Ishikawa (cell line): ENCODE results near the gene HOXB8.

Source experiments
- CEBPB ChIP-seq: IDR thresholded peaks from 2 replicates; pipeline ENCODE4 v1.6.1; 2012
- CREB1 ChIP-seq: IDR thresholded peaks from 2 replicates; pipeline ENCODE4 v1.6.1; 2012; ENCODE audit warnings: low read depth
- EGR1 ChIP-seq: IDR thresholded peaks from 2 replicates; pipeline ENCODE4 v1.6.1; 2012
- EP300 ChIP-seq: IDR thresholded peaks from 2 replicates; pipeline ENCODE4 v1.6.1; 2012; ENCODE audit warnings: borderline replicate concordance
- FOXM1 ChIP-seq: IDR thresholded peaks from 2 replicates; pipeline ENCODE4 v1.6.1; 2012; ENCODE audit warnings: low read depth, borderline replicate concordance
- NFIC ChIP-seq: IDR thresholded peaks from 2 replicates; pipeline ENCODE4 v1.6.1; 2012
- RAD21 ChIP-seq: IDR thresholded peaks from 2 replicates; pipeline ENCODE4 v1.6.1; 2012; ENCODE audit warnings: low read depth
- TAF1 ChIP-seq: IDR thresholded peaks from 2 replicates; pipeline ENCODE4 v1.6.1; 2012; ENCODE audit warnings: low read depth, mild to moderate bottlenecking
- TCF12 ChIP-seq: IDR thresholded peaks from 2 replicates; pipeline ENCODE4 v1.6.1; 2012; ENCODE audit warnings: low read depth
- TEAD4 ChIP-seq: IDR thresholded peaks from 2 replicates; pipeline ENCODE4 v1.6.1; 2012
- YY1 ChIP-seq: IDR thresholded peaks from 2 replicates; pipeline ENCODE4 v1.6.1; 2012; ENCODE audit warnings: low read depth
- ZBTB7A ChIP-seq: IDR thresholded peaks from 2 replicates; pipeline ENCODE4 v1.6.1; 2012; ENCODE audit warnings: low read depth
- TF ChIP-seq, protein P1 (sequence below): IDR thresholded peaks from 2 replicates; pipeline ENCODE4 v1.6.1; 2012
- TF ChIP-seq, protein P2 (sequence below): IDR thresholded peaks from 2 replicates; pipeline ENCODE4 v1.6.1; 2012
- TF ChIP-seq, protein P3 (sequence below): IDR thresholded peaks from 2 replicates; pipeline ENCODE4 v1.6.1; 2012; ENCODE audit warnings: low read depth, mild to moderate bottlenecking

HOXB8 gene

DNA sequence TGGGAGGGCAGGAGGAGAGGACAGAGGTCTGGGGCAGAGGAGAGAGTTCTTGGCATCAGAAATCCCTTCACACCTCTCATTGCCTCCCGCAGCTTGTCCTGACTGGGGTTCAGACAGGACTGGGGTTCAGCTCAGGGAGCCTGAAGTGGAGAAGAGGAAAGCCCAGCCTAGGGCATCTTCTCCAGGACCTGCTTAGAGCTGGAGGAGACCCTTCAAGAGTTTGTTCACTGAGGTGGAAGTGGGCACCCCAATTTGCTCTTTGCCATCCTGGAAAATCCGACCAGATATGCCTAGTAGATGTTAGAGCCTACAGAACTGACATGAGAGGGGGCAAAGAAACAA is 27.0 kb downstream of the HOXB8 start:
- TF ChIP-seq YY1 (no peak), TCF12 (no peak), ZBTB7A (no peak), RAD21 (no peak), EGR1 (no peak)

DNA sequence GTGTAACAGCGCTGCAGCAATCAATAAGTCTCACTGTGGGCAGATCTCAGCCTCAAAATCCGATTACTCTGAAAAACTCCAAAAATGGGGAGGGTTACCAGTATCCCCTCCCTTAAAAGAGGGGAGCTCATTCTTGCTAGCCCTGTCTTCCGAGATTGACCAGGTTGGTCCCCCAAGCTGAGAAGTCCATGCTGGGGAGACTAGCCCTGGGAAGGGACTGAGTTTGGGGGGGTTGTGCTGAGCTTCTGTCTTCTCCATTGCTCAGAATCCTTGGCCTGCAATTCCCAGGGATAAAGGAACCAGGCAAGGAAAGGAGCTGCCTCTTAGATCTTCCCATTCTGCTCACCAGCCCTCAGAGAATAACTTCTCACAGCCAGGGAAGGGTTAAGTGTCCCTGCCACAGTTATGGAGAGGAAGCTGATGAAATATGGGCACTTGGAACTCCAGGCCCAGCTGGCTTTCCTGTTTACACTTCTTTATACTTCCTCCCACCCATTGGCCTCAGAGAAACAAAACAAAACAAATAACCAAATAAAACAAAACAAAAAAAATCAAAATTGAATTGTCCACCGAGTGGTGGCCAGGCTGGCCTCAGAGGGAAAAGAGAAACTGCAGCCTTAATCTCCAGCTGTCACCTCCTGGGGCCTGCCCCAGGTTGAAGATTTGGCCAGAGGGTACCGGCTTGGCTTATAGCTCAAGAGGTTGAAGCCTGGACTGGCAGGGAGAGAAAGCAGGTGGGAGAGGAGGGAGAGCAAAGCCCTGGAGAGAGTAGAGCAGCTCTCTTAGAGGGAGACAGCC is 27.6 kb downstream of the HOXB8 start:
- peak; percentile 49; the same call in 1 of the 2 replicates for TF ChIP-seq FOXM1
- TF ChIP-seq TCF12 = peak; percentile 66; the same call in 1 of the 2 replicates
- no peak for TF ChIP-seq TEAD4
- TF ChIP-seq, protein P1, sequence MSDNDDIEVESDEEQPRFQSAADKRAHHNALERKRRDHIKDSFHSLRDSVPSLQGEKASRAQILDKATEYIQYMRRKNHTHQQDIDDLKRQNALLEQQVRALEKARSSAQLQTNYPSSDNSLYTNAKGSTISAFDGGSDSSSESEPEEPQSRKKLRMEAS = no peak; the same call in 1 of the 2 replicates
- no peak for TF ChIP-seq YY1
- TF ChIP-seq, protein P2, sequence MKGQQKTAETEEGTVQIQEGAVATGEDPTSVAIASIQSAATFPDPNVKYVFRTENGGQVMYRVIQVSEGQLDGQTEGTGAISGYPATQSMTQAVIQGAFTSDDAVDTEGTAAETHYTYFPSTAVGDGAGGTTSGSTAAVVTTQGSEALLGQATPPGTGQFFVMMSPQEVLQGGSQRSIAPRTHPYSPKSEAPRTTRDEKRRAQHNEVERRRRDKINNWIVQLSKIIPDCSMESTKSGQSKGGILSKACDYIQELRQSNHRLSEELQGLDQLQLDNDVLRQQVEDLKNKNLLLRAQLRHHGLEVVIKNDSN = no peak
- TF ChIP-seq, protein P3, sequence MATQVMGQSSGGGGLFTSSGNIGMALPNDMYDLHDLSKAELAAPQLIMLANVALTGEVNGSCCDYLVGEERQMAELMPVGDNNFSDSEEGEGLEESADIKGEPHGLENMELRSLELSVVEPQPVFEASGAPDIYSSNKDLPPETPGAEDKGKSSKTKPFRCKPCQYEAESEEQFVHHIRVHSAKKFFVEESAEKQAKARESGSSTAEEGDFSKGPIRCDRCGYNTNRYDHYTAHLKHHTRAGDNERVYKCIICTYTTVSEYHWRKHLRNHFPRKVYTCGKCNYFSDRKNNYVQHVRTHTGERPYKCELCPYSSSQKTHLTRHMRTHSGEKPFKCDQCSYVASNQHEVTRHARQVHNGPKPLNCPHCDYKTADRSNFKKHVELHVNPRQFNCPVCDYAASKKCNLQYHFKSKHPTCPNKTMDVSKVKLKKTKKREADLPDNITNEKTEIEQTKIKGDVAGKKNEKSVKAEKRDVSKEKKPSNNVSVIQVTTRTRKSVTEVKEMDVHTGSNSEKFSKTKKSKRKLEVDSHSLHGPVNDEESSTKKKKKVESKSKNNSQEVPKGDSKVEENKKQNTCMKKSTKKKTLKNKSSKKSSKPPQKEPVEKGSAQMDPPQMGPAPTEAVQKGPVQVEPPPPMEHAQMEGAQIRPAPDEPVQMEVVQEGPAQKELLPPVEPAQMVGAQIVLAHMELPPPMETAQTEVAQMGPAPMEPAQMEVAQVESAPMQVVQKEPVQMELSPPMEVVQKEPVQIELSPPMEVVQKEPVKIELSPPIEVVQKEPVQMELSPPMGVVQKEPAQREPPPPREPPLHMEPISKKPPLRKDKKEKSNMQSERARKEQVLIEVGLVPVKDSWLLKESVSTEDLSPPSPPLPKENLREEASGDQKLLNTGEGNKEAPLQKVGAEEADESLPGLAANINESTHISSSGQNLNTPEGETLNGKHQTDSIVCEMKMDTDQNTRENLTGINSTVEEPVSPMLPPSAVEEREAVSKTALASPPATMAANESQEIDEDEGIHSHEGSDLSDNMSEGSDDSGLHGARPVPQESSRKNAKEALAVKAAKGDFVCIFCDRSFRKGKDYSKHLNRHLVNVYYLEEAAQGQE = no peak
- no peak for TF ChIP-seq CEBPB
- no peak for TF ChIP-seq RAD21
- no peak for TF ChIP-seq ZBTB7A
- TF ChIP-seq EP300 = peak; percentile 81

DNA sequence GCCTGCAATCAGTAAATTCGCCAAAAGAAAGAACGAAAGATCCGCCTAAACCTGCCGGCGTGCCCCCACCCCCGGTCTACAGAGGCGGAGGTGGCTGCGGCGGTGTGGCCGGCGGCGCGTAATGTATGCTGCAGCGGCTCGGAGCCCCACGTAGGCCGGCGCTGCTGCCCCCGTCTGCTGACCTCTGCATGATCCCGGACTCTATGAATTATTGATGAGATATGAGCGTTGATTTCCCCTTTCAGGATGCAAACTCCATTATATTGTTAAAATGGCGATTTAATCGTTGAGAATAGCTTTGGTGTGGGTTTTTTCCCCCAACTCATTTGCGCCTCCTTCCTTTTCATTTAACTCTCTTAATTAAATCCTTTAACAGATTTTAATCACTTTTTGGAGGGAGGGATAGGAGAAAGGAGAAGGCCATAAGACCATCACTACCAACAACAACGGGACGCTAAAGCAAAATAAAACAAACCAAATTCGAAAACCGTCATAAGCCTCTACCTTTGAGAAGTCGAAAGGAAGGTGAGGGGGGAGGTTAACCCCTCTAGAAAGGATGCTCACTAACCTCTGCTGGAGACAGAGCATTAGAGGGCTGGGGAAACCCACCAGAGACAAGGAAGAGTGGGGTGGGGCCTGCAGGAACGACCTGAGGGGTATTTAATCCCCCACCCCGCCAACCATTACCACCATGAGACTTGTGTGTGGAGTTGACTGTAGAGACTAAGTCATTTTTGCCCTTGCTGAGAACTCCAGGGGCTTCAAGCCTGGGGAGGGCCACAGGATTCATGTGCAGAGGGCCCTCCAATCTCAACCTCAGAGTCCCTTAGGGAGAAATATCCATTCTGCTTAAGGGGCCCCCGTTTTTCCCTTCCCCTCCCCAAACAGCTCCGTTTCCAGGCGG is 28.5 kb downstream of the HOXB8 start:
- TF ChIP-seq EP300 (no peak), NFIC (no peak), CEBPB (no peak), FOXM1 (no peak), ZBTB7A (no peak), CREB1 (no peak), TCF12 (no peak), TEAD4 (no peak)
- TF ChIP-seq, protein P2 = no peak

- no peak for TF ChIP-seq RAD21
- TF ChIP-seq TAF1 = no peak
- no peak for TF ChIP-seq ZBTB7A
- TF ChIP-seq EGR1 = no peak
- no peak for TF ChIP-seq EP300
- TF ChIP-seq CEBPB = no peak
- TF ChIP-seq, protein P3 = no peak
- no peak for TF ChIP-seq NFIC
- TF ChIP-seq TCF12 = no peak
- no peak for TF ChIP-seq FOXM1
- TF ChIP-seq YY1 = no peak
Measured at GRCh38 chr17:48584223-48584741, 30.8 kb downstream of the HOXB8 start.

DNA sequence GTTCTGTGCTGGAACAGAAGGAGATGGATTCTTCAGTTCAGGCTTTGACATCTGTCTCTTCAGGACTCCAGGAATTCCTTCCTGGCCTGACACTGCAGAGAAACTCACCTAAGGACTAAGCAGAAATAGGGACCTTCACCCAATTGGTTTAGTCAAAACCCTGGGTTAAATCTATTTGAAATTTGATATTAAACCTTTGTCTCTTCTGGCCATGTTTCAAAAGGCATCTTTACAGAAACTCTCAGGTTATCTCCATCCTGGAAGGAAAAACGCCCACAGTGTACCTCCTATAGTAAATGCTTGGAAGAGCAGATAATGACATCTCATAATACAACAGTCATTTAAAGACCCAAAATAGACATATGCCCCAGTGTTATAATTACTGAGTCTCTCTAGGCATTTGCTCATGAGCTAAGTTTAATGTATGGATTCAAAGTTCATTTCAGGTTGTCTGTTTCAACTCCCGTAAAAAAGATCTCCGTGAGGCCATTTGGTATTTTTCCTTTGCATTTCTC is 31.3 kb downstream of the HOXB8 start:
- TF ChIP-seq CREB1 (no peak), FOXM1 (no peak), RAD21 (no peak), ZBTB7A (no peak), EP300 (no peak), EGR1 (no peak), NFIC (no peak), TCF12 (no peak), TAF1 (no peak), TEAD4 (no peak), YY1 (no peak), CEBPB (no peak)
- TF ChIP-seq, protein P2 = no peak
- TF ChIP-seq, protein P1 = no peak
- TF ChIP-seq, protein P3 = no peak
